CD14-positive monocyte (primary cell): Measurements from ENCODE around the gene SLC9B1. TPM values are rescaled to one million over a fixed set of nuclear protein-coding genes. Genes with fewer than 3 reads are reported as not detected.

ENCODE experiments used
- DNase-seq, 3 donors: peaks; one replicate each; pipeline ENCODE4 v3.0.0-alpha.2; 2011 to 2022
- H2AFZ ChIP-seq: 2 replicates; pipeline ENCODE4 v1.6.0; 2012; ENCODE audit warnings: mild to moderate bottlenecking, low read depth, low read length, inconsistent platforms; ENCODE audit not compliant: insufficient read depth, poor library complexity, severe bottlenecking
- H3K27ac ChIP-seq, 2 donors: 1 replicate in 1 of 2; 2 replicates in 1 of 2; pipeline ENCODE4 v1.5.1; 2012 to 2013; ENCODE audit warnings: low read length in 2 of 2, control low read depth in 1 of 2, inconsistent platforms in 1 of 2, low read depth in 1 of 2, mild to moderate bottlenecking in 1 of 2
- H3K27me3 ChIP-seq, 2 donors: one replicate each; pipeline versions ENCODE4 v1.6.0 to v1.6.1; 2011 to 2013; ENCODE audit warnings: low read length in 2 of 2; ENCODE audit not compliant: control insufficient read depth in 2 of 2, insufficient read depth in 2 of 2
- H3K36me3 ChIP-seq, 2 donors: replicated peaks in 1 of 2; 1 replicate in 1 of 2; 2 replicates in 1 of 2; pipeline versions ENCODE4 v1.5.1 to v1.6.1; 2012 to 2013; ENCODE audit warnings: low read length in 2 of 2, control low read depth in 1 of 2, inconsistent platforms in 1 of 2, mild to moderate bottlenecking in 1 of 2; ENCODE audit not compliant: insufficient read depth in 2 of 2, control insufficient read depth in 1 of 2
- H3K4me1 ChIP-seq, 2 donors: 1 replicate in 1 of 2; 2 replicates in 1 of 2; pipeline versions ENCODE4 v1.5.1 to v1.6.1; 2012 to 2013; ENCODE audit warnings: low read length in 2 of 2, control low read depth in 1 of 2, inconsistent platforms in 1 of 2, mild to moderate bottlenecking in 1 of 2, moderate library complexity in 1 of 2; ENCODE audit not compliant: insufficient read depth in 2 of 2, control insufficient read depth in 1 of 2
- H3K4me2 ChIP-seq: replicated peaks from 2 replicates; pipeline ENCODE3; 2012; ENCODE audit warnings: low read length, moderate library complexity, mild to moderate bottlenecking; ENCODE audit not compliant: poor library complexity, severe bottlenecking; ENCODE audit errors: extremely low read depth
- H3K4me3 ChIP-seq, 3 experiments: fragments of 200-600 bp in 1 of 3; sonication (generic) in 1 of 3; replicated peaks in 1 of 3; 1 replicate in 2 of 3; 2 replicates in 1 of 3; pipeline ENCODE4 v1.5.1; 2011 to 2013; ENCODE audit warnings: low read length in 3 of 3, mild to moderate bottlenecking in 3 of 3, control low read depth in 2 of 3, low read depth in 2 of 3, inconsistent platforms in 1 of 3, moderate library complexity in 1 of 3
- H3K79me2 ChIP-seq: 2 replicates; pipeline ENCODE4 v1.6.0; 2012; ENCODE audit warnings: mild to moderate bottlenecking, control low read depth, inconsistent platforms, low read length, moderate library complexity; ENCODE audit not compliant: insufficient read depth
- H3K9ac ChIP-seq: 2 replicates; pipeline ENCODE4 v1.6.0; 2017; ENCODE audit warnings: low read length, mild to moderate bottlenecking; ENCODE audit not compliant: insufficient read depth, poor library complexity, severe bottlenecking
- H3K9me3 ChIP-seq, 2 donors: replicated peaks in 1 of 2; 1 replicate in 1 of 2; 2 replicates in 1 of 2; pipeline versions ENCODE4 v1.5.1 to v1.6.1; 2012 to 2013; ENCODE audit warnings: low read length in 2 of 2, control low read depth in 1 of 2; ENCODE audit not compliant: control insufficient read depth in 1 of 2, insufficient read depth in 1 of 2
- H4K20me1 ChIP-seq: 2 replicates; pipeline ENCODE4 v1.6.0; 2012; ENCODE audit warnings: mild to moderate bottlenecking, low read length, control low read depth, moderate library complexity; ENCODE audit not compliant: insufficient read depth
- H3K27ac Mint-ChIP-seq, 7 donors: one replicate each; pipeline ENCODE4 v1.8.0; 2020; ENCODE audit warnings: mild to moderate bottlenecking in 7 of 7, mixed read lengths in 7 of 7, moderate library complexity in 6 of 7, inconsistent platforms in 2 of 7
- H3K27me3 Mint-ChIP-seq, 3 donors: one replicate each; pipeline ENCODE4 v1.8.0; 2021 to 2022; ENCODE audit warnings: low read depth in 3 of 3, mild to moderate bottlenecking in 3 of 3, mixed read lengths in 3 of 3, moderate library complexity in 3 of 3, inconsistent platforms in 1 of 3
- H3K36me3 Mint-ChIP-seq, 2 donors: one replicate each; pipeline ENCODE4 v1.8.0; 2020; ENCODE audit warnings: mixed read lengths in 2 of 2, inconsistent platforms in 1 of 2, mild to moderate bottlenecking in 1 of 2
- H3K4me1 Mint-ChIP-seq: one replicate; pipeline ENCODE4 v1.8.0; 2020; ENCODE audit warnings: mild to moderate bottlenecking, mixed read lengths
- H3K4me3 Mint-ChIP-seq, 2 donors: one replicate each; pipeline ENCODE4 v1.8.0; 2020; ENCODE audit warnings: mild to moderate bottlenecking in 2 of 2, mixed read lengths in 2 of 2, moderate library complexity in 1 of 2
- H3K9me3 Mint-ChIP-seq, 7 donors: one replicate each; pipeline ENCODE4 v1.8.0; 2020 to 2022; ENCODE audit warnings: mixed read lengths in 7 of 7, mild to moderate bottlenecking in 6 of 7, moderate library complexity in 6 of 7, inconsistent platforms in 2 of 7
- WGBS: methylation state at CpG from one replicate; pipeline ENCODE4 v1.1.5; 2013; ENCODE audit warnings: missing lambda C conversion rate; ENCODE audit not compliant: insufficient coverage; 5-methylcytosine and 5-hydroxymethylcytosine counted together
- intact Hi-C, 2 donors: fragments of 100-400 bp; cut with micrococcal nuclease; formaldehyde crosslinking; loops; one replicate each; pipeline versions ENCODE4 v1.15.0 to v1.15.1; 2023
- polyA plus RNA-seq, 3 donors: library from polyadenylated mRNA; depleted of rRNA in 1 of 3; unstranded in 2 of 3; stranded (reverse) in 1 of 3; fragments of 300-500 nt in 2 of 3; fragments of >200 nt in 1 of 3; fragmentation: Illumina TruSeq in 2 of 3; gene quantifications; 1 replicate in 2 of 3; 2 replicates in 1 of 3; pipeline ENCODE4 v1.2.3, GENCODE V29; 2012 to 2021
- TF ChIP-seq, protein P1 (sequence below): fragments of 200-600 bp; IDR thresholded peaks from one replicate; pipeline ENCODE4 v1.8.0; 2022; ENCODE audit warnings: antibody characterized with exemption, mild to moderate bottlenecking

SLC9B1 gene
- polyA plus RNA-seq, 3 donors = 0.13 to 1.5 (median 0.47) TPM

DNA sequence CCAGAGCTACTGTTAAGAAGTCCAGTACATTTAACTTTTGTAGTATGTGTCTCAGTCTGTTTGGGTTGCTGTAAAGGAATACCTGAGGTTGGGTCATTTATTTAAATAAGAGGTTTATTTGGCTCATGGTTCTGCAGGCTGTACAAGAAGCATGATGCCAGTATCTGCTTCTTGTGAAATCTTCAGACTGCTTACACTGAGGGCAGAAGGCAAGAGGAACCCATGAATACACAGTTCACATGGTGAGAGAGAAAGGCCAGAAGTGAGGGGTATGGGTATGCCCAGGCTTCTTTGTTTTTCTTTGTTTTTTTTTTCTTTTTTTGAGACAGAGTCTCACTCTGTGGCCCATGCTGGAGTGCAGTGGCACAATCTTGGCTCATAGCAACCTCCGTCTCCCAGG, 156.8 kb downstream of the SLC9B1 start:
- Histone ChIP-seq H3K4me1 (peaks cover 22 to 34% of the 10 kb centered on the region in 2 donors), H3K27me3 (no peaks in the 10 kb centered on the region), H3K9ac (no peak overlapping the region), H2AFZ (no peak overlapping the region), H3K4me2 (peak overlapping the region; percentile 24), H3K27ac (peak overlapping the region; percentile 23 to 72), H3K4me3 (peak overlapping the region in 1 of 3 experiments; percentile 27), H3K79me2 (peaks cover 39% of the 10 kb centered on the region), H3K36me3 (no peaks in the 10 kb centered on the region), H3K9me3 (peaks cover 4 to 14% of the 10 kb centered on the region in 2 donors), H4K20me1 (no peaks in the 10 kb centered on the region)
- Mint-ChIP-seq H3K27me3 (peaks cover 0 to 1% (median 0%) of the 10 kb centered on the region in 3 donors), H3K4me1 (peaks cover 33% of the 10 kb centered on the region), H3K4me3 (no peak overlapping the region), H3K27ac (peak overlapping the region in 6 of 7 donors; percentile 70 to 84 (median 80)), H3K9me3 (peaks cover 13 to 19% (median 15%) of the 10 kb centered on the region in 7 donors), H3K36me3 (peaks cover 1 to 7% of the 10 kb centered on the region in 2 donors)
- TF ChIP-seq, protein P1, sequence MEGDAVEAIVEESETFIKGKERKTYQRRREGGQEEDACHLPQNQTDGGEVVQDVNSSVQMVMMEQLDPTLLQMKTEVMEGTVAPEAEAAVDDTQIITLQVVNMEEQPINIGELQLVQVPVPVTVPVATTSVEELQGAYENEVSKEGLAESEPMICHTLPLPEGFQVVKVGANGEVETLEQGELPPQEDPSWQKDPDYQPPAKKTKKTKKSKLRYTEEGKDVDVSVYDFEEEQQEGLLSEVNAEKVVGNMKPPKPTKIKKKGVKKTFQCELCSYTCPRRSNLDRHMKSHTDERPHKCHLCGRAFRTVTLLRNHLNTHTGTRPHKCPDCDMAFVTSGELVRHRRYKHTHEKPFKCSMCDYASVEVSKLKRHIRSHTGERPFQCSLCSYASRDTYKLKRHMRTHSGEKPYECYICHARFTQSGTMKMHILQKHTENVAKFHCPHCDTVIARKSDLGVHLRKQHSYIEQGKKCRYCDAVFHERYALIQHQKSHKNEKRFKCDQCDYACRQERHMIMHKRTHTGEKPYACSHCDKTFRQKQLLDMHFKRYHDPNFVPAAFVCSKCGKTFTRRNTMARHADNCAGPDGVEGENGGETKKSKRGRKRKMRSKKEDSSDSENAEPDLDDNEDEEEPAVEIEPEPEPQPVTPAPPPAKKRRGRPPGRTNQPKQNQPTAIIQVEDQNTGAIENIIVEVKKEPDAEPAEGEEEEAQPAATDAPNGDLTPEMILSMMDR = no peak
- DNase-seq = peak; percentile 12 to 35 (median 25)
- WGBS = no CpG with 5 or more reads among the region's 1 CpG
- intact Hi-C loops = no loop called here

DNA sequence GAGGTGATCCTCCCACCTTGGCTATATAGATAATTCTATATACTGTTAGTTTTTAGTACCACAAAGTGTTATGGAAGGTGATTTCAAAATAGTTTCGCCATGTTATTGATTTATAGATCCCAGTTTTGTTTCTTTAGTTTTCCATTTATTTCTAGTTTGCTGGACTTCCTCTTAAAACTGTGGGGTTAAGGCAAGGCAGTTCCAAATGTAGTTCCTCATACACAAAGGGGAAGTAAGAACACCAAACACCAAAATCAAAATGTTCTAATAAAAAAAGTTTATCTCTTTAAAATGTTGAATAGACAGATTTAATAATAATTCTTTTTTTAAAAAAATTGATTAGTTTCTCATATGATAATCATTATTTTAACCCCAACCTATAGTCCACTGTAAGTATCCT, 157.5 kb downstream of the SLC9B1 start:
- TF ChIP-seq, protein P1 = no peak
- no peaks in the 10 kb centered on the region for H3K27me3 ChIP-seq
- intact Hi-C loops = no loop called here
- peaks cover 31% of the 10 kb centered on the region for H3K79me2 ChIP-seq
- no peaks in the 10 kb centered on the region for H4K20me1 ChIP-seq
- peaks cover 18 to 30% of the 10 kb centered on the region in 2 donors for H3K4me1 ChIP-seq
- Mint-ChIP-seq H3K27me3 (peaks cover 0 to 1% (median 0%) of the 10 kb centered on the region in 3 donors), H3K4me1 (peaks cover 27% of the 10 kb centered on the region), H3K9me3 (peaks cover 13 to 19% (median 15%) of the 10 kb centered on the region in 7 donors), H3K27ac (peak overlapping the region; percentile 41 to 84 (median 79)), H3K4me3 (peak overlapping the region in 1 of 2 donors; percentile 39), H3K36me3 (peaks cover 1 to 7% of the 10 kb centered on the region in 2 donors)
- peaks cover 4 to 14% of the 10 kb centered on the region in 2 donors for H3K9me3 ChIP-seq
- H3K9ac ChIP-seq = no peak overlapping the region
- no peak overlapping the region for H2AFZ ChIP-seq
- peak overlapping the region in 1 of 3 experiments; percentile 59 for H3K4me3 ChIP-seq
- peak; percentile 43 to 74 (median 46) for DNase-seq
- no peaks in the 10 kb centered on the region for H3K36me3 ChIP-seq
- H3K4me2 ChIP-seq = peak overlapping the region; percentile 49
- no CpG with 5 or more reads among the region's 1 CpG for WGBS
- H3K27ac ChIP-seq = peak overlapping the region in 1 of 2 donors; percentile 72
